H9 (cell line): Measurements from ENCODE around the gene ARMC10. TPM values are rescaled to one million over a fixed set of nuclear protein-coding genes. Genes with fewer than 3 reads are reported as not detected.

Experiments
- DNase-seq: peaks from one replicate; pipeline ENCODE4 v3.0.0-alpha.2; 2017
- H2AFZ ChIP-seq: one replicate; pipeline ENCODE4 v1.6.1; 2013; ENCODE audit warnings: mild to moderate bottlenecking, low read length, control low read depth, moderate library complexity
- H2AK5ac ChIP-seq: 2 replicates; pipeline ENCODE4 v1.6.1; 2013; ENCODE audit warnings: low read length, control low read depth, mixed read lengths; ENCODE audit not compliant: insufficient read length
- H2BK120ac ChIP-seq: one replicate; pipeline ENCODE4 v1.6.1; 2013; ENCODE audit warnings: low read depth, mild to moderate bottlenecking, low read length, control low read depth, inconsistent platforms; ENCODE audit not compliant: poor library complexity, severe bottlenecking
- H2BK12ac ChIP-seq: 2 replicates; pipeline ENCODE4 v1.6.1; 2013; ENCODE audit warnings: low read length, control low read depth, mixed read lengths, low read depth; ENCODE audit not compliant: insufficient read length
- H2BK15ac ChIP-seq: 2 replicates; pipeline ENCODE4 v1.6.1; 2013; ENCODE audit warnings: low read depth, low read length, control low read depth
- H2BK20ac ChIP-seq: one replicate; pipeline ENCODE4 v1.6.1; 2013; ENCODE audit warnings: low read depth, mild to moderate bottlenecking, low read length, control low read depth, inconsistent platforms; ENCODE audit not compliant: poor library complexity, severe bottlenecking
- H2BK5ac ChIP-seq: 2 replicates; pipeline ENCODE4 v1.6.1; 2013; ENCODE audit warnings: low read length, control low read depth, mixed read lengths; ENCODE audit not compliant: insufficient read length
- H3K14ac ChIP-seq: 2 replicates; pipeline ENCODE4 v1.6.1; 2013; ENCODE audit warnings: low read length, control low read depth; ENCODE audit not compliant: insufficient read depth
- H3K18ac ChIP-seq: 2 replicates; pipeline ENCODE4 v1.6.1; 2013; ENCODE audit warnings: low read depth, mild to moderate bottlenecking, mixed read lengths, low read length, control low read depth; ENCODE audit not compliant: insufficient read length
- H3K23ac ChIP-seq: 2 replicates; pipeline ENCODE4 v1.6.1; 2013; ENCODE audit warnings: low read length, control low read depth, mixed read lengths, low read depth; ENCODE audit not compliant: insufficient read length
- H3K23me2 ChIP-seq: 2 replicates; pipeline ENCODE4 v1.6.1; 2013; ENCODE audit warnings: low read depth, mild to moderate bottlenecking, mixed read lengths, low read length, control low read depth; ENCODE audit not compliant: insufficient read length, poor library complexity, severe bottlenecking
- H3K27ac ChIP-seq: 2 replicates; pipeline ENCODE4 v1.5.1; 2013; ENCODE audit warnings: low read length, control low read depth, mixed read lengths, low read depth; ENCODE audit not compliant: insufficient read length
- H3K27me3 ChIP-seq: 2 replicates; pipeline ENCODE4 v1.6.1; 2013; ENCODE audit warnings: low read length, control low read depth, inconsistent platforms; ENCODE audit not compliant: insufficient read depth
- H3K4ac ChIP-seq: 2 replicates; pipeline ENCODE4 v1.6.1; 2013; ENCODE audit warnings: low read depth, mild to moderate bottlenecking, control low read depth, inconsistent platforms, low read length, moderate library complexity
- H3K4me1 ChIP-seq: 2 replicates; pipeline ENCODE4 v1.6.1; 2013; ENCODE audit warnings: low read length, control low read depth, inconsistent platforms; ENCODE audit not compliant: insufficient read depth
- H3K4me2 ChIP-seq: 2 replicates; pipeline ENCODE4 v1.6.1; 2013; ENCODE audit warnings: low read length, control low read depth, mixed read lengths; ENCODE audit not compliant: insufficient read length, insufficient read depth
- H3K56ac ChIP-seq: 2 replicates; pipeline ENCODE4 v1.6.1; 2013; ENCODE audit warnings: low read depth, mild to moderate bottlenecking, mixed read lengths, low read length, control low read depth; ENCODE audit not compliant: insufficient read length
- H3K79me1 ChIP-seq: 2 replicates; pipeline ENCODE4 v1.6.1; 2013; ENCODE audit warnings: low read depth, mild to moderate bottlenecking, moderate library complexity, low read length, control low read depth, inconsistent platforms; ENCODE audit not compliant: insufficient read depth, poor library complexity, severe bottlenecking
- H3K79me2 ChIP-seq: 2 replicates; pipeline ENCODE4 v1.6.1; 2013; ENCODE audit warnings: low read length, control low read depth, inconsistent platforms; ENCODE audit not compliant: insufficient read depth
- H3K9ac ChIP-seq: 2 replicates; pipeline ENCODE4 v1.6.1; 2013; ENCODE audit warnings: low read length, control low read depth, mixed read lengths; ENCODE audit not compliant: insufficient read length; ENCODE audit errors: extremely low read depth
- H3K9me3 ChIP-seq: one replicate; pipeline ENCODE4 v1.6.1; 2013; ENCODE audit warnings: low read depth, low read length, inconsistent platforms; ENCODE audit not compliant: control insufficient read depth
- H3T11ph ChIP-seq: one replicate; pipeline ENCODE4 v1.6.1; 2013; ENCODE audit warnings: mild to moderate bottlenecking, low read length, control low read depth, inconsistent platforms
- H4K20me1 ChIP-seq: one replicate; pipeline ENCODE4 v1.6.1; 2013; ENCODE audit not compliant: control insufficient read depth, insufficient read length, insufficient read depth
- H4K5ac ChIP-seq: 2 replicates; pipeline ENCODE4 v1.6.1; 2013; ENCODE audit warnings: low read depth, mild to moderate bottlenecking, mixed read lengths, low read length, control low read depth; ENCODE audit not compliant: insufficient read length
- H4K8ac ChIP-seq: replicated peaks from 2 replicates; pipeline ENCODE4 v1.6.1; 2013; ENCODE audit warnings: low read length, control low read depth, mixed read lengths, low read depth; ENCODE audit not compliant: insufficient read length
- H4K91ac ChIP-seq: 2 replicates; pipeline ENCODE4 v1.6.1; 2013; ENCODE audit warnings: low read depth, mild to moderate bottlenecking, moderate library complexity, mixed read lengths, low read length, control low read depth; ENCODE audit not compliant: insufficient read length
- H3K27ac Mint-ChIP-seq, 3 experiments: 2 replicates in 2 of 3; 3 replicates in 1 of 3; pipeline ENCODE4 v1.8.0; 2020 to 2021; ENCODE audit warnings: mixed read lengths in 3 of 3, mild to moderate bottlenecking in 1 of 3, moderate library complexity in 1 of 3
- H3K27me3 Mint-ChIP-seq: 2 replicates; pipeline ENCODE4 v1.8.0; 2021; ENCODE audit warnings: low read depth, mild to moderate bottlenecking, moderate library complexity, mixed read lengths
- H3K36me3 Mint-ChIP-seq, 3 experiments: 2 replicates in 2 of 3; 3 replicates in 1 of 3; pipeline ENCODE4 v1.8.0; 2020 to 2021; ENCODE audit warnings: low read depth in 3 of 3, mixed read lengths in 3 of 3; ENCODE audit not compliant: insufficient read depth in 1 of 3
- H3K4me1 Mint-ChIP-seq, 2 experiments: 2 replicates each; pipeline ENCODE4 v1.8.0; 2020; ENCODE audit warnings: mixed read lengths in 2 of 2
- H3K4me3 Mint-ChIP-seq, 2 experiments: 2 replicates in 1 of 2; 3 replicates in 1 of 2; pipeline ENCODE4 v1.8.0; 2020 to 2021; ENCODE audit warnings: mild to moderate bottlenecking in 2 of 2, mixed read lengths in 2 of 2, moderate library complexity in 1 of 2
- H3K9me3 Mint-ChIP-seq, 2 experiments: 2 replicates in 1 of 2; 3 replicates in 1 of 2; pipeline ENCODE4 v1.8.0; 2020; ENCODE audit warnings: mild to moderate bottlenecking in 2 of 2, mixed read lengths in 2 of 2, moderate library complexity in 1 of 2
- CTCF ChIP-seq: fragments of 200-600 bp; sonication (generic); conservative IDR thresholded peaks from 3 replicates; pipeline ENCODE4 v1.8.0; 2021; ENCODE audit warnings: antibody characterized with exemption, mild to moderate bottlenecking
- WGBS: extraction: QIAGEN DNeasy Blood & Tissue Kit; methylation state at CpG from one replicate; pipeline ENCODE4 v1.1.7; 2013; ENCODE audit warnings: missing lambda C conversion rate, low lambda C conversion rate, mixed read lengths; ENCODE audit not compliant: insufficient read length; ENCODE audit errors: extremely low coverage; 5-methylcytosine and 5-hydroxymethylcytosine counted together
- total RNA-seq: library from RNA; stranded (reverse); gene quantifications from 2 replicates; pipeline ENCODE4 v1.2.1, GENCODE V29; 2021

The ARMC10 gene
- total RNA-seq, 1 experiment from 2014 or later: 46.8 TPM

- Histone ChIP-seq H3K4me2 (no peak overlapping the region), H3K18ac (no peak overlapping the region), H2BK120ac (no peak overlapping the region), H3K9ac (no peak overlapping the region), H3K79me2 (no peaks in the 10 kb centered on the region), H2BK20ac (no peak overlapping the region), H3K27ac (no peak overlapping the region), H3K56ac (no peak overlapping the region), H3K14ac (no peak overlapping the region), H2BK12ac (no peak overlapping the region), H3T11ph (no peak overlapping the region), H4K5ac (no peak overlapping the region), H3K27me3 (no peaks in the 10 kb centered on the region), H4K91ac (no peak overlapping the region), H3K4me1 (no peaks in the 10 kb centered on the region), H3K23me2 (no peaks in the 10 kb centered on the region), H3K79me1 (no peaks in the 10 kb centered on the region), H2AFZ (no peak overlapping the region), H2BK15ac (no peak overlapping the region), H3K23ac (no peak overlapping the region), H3K4ac (no peak overlapping the region), H3K9me3 (no peaks in the 10 kb centered on the region), H2BK5ac (no peak overlapping the region), H2AK5ac (no peak overlapping the region), H4K8ac (no peak overlapping the region), H4K20me1 (no peaks in the 10 kb centered on the region)
- Mint-ChIP-seq H3K4me3 (no peak overlapping the region), H3K36me3 (peaks cover 0 to 8% (median 0%) of the 10 kb centered on the region in 3 experiments; a peak in 1 of 7 replicates), H3K27me3 (no peaks in the 10 kb centered on the region), H3K27ac (no peak overlapping the region), H3K9me3 (peaks cover 3 to 5% of the 10 kb centered on the region in 2 experiments; a peak in 3 of 5 replicates), H3K4me1 (no peaks in the 10 kb centered on the region)
- no CpG with 5 or more reads among the region's 1 CpG for WGBS
- TF ChIP-seq CTCF: no peak
- DNase-seq: no peak
Observed at GRCh38 chr7:103031024-103031423, 43.9 kb upstream of the ARMC10 start.
